ENCODE data around the gene NAT8L.

- no peak for TF ChIP-seq CTCF (IDR thresholded peaks at IDR 0.05 in 4 of 5, conservative IDR thresholded peaks at IDR 0.05 in 1 of 5)
- TF ChIP-seq POLR2A (IDR thresholded peaks at IDR 0.05), result no peak
Observed at GRCh38 chr4:2090642-2091041, 31.5 kb downstream of the NAT8L start.
